Measurements from ENCODE around the gene HS3ST5.
"Not testable (repeated sequence)": the region's sequence is repeated elsewhere in the genome, so short reads cannot be mapped to it uniquely, and the experiment has no call there.

HS3ST5 gene

DNA sequence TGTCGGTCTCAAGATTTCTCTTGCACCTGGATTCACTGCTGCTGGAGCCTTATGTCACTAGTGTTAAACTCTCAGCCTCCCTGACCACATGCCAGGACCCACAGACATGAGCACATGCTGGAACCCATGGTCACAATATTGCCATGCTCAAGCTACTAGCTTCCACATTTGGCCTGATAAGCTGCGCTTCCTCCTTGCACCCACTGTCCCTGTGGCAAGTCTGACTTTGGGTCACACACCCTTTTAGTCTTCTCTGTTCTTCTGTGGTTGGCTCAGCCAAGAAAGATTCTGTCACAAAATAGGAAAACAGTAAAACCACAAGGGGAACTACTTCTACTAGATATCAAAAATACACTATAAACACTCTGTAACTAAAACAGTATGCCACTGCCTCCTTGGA, 303.0 kb downstream of the HS3ST5 start:
- DNase-seq, result no peak

DNA sequence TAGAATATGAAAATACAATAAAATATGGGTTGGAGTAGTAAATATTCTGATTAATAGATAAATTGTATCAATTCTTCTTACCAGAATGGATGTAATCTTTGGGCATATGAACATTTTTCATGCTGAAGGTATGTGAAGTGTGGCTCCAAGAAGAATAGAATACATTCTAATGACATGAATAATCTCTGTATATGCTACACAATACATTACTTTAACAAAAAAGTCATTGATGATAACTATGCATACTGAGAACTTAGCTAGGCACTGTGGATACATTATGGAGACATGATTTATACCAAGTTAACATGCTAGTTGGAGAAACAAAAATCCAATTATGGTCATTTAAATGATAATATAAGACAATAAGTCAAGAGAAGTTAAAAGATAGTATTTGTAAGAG, 309.2 kb downstream of the HS3ST5 start:
- no peak for DNase-seq

DNA sequence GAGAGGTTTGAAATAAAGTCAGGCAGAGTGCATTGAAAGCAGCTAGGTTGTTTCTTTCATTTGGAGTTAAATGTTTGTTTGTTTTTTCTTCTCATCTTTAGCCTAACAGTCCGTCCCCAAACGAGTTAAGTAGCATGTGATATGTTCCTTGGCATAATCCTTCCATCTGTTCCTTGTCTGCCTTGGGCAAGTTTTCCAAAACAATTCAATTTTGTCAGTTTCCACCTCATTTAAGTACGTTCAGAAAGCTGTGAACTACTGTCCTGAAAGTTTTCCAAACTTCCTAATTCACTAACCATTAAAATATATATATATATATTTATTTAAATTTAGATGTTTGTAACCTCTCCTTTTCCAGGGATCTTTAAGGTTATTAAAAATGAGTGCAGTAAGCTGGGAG, 310.1 kb downstream of the HS3ST5 start:
- DNase-seq, result no peak

DNA sequence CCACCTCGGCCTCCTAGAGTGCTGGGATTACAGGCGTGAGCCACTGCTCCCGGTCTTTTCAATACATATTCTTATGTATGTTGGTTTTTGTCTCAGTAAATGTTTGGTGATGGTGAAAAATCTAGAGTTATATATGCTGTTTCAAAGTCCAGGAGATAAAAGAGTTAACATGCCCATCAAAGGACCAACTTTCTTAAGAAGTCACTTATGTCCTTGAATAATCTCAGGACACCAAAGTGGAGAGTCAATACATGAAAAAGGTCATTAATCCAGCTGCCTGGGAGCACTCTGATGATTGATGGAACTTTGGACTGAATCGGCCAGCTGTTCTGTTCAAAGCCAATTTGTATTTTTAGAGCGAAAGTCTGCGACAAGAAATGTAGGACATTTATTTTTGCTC, 312.1 kb downstream of the HS3ST5 start:
- no peak for DNase-seq

DNA sequence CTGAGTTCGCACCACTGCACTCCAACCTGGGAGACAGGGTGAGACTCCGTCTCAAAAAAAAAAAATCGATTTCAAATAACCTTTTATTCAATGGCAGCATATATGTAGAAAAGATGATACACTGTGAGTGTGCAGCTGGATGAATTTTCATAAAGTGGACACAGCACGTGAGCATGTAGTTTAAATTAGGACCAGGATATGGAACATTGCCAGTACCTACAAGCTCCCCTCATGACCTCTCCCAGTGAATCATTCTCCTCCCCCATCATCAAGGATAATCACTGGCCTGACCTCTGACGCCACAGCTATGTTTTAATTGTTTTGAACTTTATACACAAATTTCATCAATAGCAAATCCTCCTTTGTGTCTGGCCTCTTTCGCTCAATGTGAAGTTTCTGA, 318.1 kb downstream of the HS3ST5 start:
- DNase-seq, result no peak

DNA sequence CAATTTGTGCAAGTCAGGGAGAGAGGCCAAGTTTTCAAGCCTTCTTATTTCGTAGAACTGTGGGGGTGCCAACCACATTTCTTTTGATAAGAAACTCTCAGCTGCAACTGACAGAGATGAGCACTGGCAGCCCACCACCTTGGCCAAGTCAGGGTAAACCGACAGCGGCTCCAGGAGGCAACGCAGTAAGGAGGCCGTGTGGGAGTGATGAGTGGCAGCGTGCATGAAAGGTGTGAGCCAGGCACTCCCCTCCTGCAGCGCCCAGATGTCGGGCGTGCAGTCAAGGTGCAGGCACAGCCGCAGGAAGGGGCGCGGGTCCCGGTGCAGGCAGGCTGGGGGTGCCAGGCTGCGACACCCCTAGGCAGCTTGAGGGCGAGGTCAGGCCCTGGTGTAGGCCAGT, 322.6 kb downstream of the HS3ST5 start:
- no peak for DNase-seq

DNA sequence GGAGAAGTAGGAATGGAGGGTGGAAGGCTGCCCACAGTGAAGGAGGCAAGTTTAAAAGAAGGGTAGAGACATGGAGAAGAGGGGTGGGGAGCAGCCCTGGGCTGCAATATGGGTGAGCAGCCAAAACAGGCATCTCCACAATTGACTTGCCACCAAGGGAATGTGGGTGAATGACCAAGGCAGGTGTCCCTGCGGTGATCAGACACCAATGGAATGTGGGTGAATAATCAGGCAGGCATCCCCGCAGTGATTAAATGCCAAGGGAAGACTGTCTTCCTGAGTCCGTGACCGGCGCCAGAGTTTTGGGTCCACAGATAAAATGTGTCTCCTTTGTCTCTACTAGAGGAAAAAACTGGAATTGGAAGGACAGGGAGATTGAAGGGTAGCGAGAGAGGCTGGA, 325.7 kb downstream of the HS3ST5 start:
- not testable (repeated sequence) for DNase-seq

DNA sequence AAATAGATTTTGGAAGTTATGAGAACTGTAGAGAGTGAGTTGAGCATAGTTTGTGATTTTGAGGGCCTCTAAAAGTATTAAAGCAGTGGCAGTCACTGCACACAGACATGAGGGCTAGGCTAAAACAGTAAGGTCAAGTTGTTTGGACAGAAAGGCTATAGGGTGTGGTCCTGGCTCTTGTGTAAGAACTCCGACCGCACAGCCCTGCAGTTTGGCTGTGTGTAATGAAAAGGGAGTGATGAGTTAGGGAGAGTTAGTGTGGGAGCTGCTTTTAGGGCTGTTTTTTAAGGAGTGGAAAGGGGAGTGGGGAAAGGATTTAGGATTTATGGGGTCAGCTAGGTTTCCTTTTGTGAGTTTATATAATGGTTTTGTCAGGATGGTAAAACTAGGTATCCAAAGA, 328.7 kb downstream of the HS3ST5 start:
- not testable (repeated sequence) for DNase-seq

DNA sequence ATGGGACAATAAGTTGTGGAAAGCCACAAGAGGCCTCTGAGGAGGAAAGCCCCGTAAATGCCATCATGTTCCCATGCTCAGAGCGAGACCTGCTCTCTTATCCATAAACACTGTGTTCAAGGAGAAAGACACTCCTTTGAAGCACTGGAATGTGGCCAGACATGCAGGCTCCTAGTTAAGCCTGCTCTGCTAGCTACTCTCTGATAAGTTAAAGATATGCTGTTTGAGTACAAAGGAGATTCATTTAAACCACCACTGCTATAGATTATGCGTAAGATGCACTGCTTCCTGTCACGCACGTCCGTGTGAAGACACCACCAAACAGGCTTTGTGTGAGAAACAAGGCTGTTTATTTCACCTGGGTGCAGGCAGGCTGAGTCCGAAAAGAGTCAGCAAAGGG, 331.3 kb downstream of the HS3ST5 start:
- DNase-seq, result not testable (repeated sequence)

DNA sequence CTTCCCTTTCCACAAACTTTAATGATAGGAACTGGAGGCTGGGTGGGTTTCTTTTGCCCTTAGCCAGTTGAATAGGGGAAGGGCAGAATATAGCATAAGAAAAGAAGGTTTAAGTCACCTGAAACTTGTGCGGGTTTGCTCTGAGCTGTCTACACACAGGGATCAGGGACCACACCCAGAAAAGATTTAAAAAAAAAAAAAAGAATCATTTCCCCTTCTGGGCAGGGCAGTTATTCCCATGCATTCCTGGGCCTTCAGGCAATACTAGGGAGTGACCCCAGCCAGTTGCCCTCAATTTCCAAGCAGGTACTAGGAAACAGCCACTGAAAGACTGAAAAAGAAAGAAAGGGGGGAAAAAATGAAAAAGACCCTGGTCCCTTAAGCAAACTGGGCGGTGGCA, 332.3 kb downstream of the HS3ST5 start:
- no peak for DNase-seq

DNA sequence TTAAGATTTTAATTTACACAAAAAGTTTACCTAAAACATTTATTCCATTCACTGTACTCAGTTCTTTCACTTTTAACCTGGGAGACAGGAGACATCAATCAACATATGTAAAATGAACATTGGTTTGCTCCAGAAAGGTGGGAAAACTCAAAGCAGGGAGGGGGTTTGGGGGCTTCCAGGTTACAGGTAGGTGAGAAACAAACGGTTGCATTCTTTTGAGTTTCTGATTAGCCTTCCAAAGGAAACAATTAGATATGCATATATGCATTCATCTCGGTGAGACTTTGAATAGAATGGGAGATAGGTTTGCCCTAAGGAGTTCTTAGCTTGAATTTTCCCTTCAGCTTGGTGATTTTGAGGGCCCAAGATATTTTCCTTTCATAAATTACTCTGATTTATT, 333.6 kb downstream of the HS3ST5 start:
- no peak for DNase-seq

DNA sequence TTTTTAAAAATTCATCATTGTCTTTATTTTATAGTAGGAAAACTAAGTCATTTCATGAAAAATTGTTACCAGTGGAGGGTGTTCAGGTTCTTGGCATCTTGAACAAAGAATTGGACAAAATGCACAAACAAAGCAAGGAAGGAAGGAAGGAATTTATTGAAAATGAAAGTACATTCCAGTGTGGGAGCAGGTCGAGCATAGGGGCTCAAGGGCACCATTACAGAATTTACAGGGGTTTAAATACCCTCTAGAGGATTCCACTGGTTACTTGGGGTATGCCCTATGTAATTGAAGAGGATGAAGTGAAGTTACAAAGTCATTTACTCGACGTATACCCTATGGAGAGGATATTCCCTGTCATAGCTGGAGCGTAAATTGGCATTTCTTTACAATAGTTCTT, 334.5 kb downstream of the HS3ST5 start:
- no peak for DNase-seq

DNA sequence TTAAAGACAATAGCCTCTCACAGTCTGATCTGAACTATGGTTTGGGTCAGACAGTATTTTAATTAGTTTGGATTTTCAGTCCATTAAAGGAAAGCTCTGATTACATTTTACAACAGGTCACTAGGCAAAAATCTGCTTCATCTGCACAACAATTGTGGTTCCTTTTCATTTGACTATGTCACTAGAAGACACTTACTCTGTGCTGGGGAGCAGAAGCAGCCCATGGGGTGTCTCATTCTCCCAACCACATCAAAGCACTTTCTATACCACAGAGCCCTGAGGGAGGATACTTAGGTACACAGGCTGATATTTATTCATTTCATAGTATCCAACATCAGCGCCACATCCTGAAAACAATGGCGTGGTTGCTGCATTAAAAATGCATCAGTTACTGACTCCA, 335.3 kb downstream of the HS3ST5 start:
- no peak for DNase-seq

All from NCI-H524 treated with DMSO at 0.1 percent for 48 hours (cell line).